ENCODE results near the gene USH1G.

The USH1G gene

DNA sequence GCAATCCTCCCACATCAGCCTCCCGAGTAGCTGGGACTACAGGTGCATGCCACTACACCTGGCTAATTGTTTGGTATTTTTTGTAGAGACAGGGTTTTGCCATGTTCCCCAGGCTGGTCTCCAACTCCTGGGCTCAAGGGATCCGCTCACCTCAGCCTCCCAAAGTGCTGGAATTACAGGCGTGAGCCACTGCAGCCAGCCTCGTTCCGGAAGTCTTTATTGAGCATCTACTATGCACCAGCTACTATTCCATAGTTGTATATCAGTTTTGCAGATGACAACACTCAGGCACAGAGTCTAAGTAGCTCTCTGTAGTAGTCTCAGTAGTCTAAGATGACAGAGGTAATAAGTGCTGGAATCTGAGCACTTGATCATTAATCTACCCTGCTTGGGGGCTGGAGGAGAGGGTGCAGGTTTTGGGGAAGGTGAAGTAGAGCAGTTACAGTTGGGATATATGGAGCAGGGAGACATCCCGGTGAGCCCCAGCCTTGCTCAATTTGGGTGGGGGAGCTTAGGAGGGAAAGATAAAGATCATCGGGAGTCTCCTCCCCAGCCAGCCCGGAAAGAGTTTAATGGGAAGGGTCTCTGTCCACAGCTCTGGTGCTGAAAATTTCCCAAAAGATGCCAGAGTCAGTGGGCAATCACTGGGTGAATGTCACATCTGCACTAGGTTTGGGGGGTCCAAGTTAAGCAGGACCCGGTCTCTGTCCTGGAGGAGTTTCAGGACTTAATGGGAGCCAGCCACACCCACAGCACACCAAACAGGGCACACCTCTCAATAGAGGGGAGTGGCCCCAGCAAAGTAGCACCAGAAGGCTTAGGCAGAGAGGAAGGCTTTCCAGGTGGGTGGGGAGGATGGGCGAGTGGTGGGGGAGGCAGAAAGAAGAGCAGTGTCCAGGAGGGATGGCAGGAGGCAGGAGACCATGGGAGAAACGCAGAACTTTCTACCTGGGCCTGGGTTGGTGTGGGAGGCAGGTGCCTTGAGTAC, 14.3 kb upstream of the USH1G start:
- no peak for TF ChIP-seq CTCF (IDR thresholded peaks at IDR 0.05; ENCODE audit: extremely low read depth, missing control alignments)
- DNase-seq (ENCODE audit: low spot score), result no peak

GRCh38 chr17:74936470-74936799, 13.4 kb upstream of the USH1G start:
- DNase-seq (ENCODE audit: low spot score), result no peak
- no peak for TF ChIP-seq CTCF (IDR thresholded peaks at IDR 0.05; ENCODE audit: extremely low read depth, missing control alignments)

DNA sequence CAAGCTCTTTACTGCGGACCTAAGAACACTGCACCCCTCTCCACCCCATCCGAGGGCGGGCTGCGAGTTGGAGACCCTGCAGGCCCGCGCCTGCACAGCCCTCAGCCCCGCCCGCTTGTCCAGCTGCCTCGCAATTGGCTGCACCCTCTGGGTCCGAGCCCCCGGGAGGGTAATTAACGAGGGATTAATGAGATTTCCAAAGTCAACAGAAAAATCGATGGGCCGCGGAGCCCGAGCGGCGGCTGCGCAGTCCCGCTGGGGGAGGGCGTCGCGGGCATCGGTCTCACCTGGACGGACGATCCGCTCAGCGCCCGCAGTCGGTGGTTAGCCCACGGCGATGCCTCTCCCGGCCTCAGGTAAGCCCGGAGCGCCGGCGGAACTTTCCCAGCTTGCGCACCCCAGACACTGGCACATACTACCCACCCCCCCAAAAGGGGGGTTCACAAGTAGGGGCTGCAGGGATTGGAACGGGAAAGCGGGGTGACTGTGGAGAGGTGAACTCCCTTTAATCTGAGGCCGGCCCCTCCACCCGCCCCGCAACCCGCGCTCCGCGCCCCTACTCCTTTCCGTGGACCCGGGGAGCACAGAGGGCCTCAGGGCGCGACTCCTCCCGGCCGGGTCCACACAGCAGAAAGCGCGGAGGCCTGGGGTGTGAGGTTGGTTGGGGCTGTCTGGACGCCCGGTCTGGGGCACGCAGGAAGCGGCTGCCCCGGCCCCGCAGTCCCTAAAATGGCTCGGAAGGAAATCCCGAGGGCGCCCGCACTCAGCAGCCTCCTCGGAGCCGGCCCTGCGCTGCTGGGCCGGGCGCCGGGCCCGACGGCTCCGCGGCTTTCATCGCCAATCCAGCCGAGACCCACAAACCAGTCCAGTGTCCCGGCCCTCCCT, 12.8 kb upstream of the USH1G start, which contains the start of gene OTOP3:
Gene OTOP3 (plus strand): TSS at position 314 of the 885 bp plus-strand sequence. CDS start 24 bp downstream, at position 338.
- DNase-seq (ENCODE audit: low spot score), result no peak
- no peak for TF ChIP-seq CTCF (IDR thresholded peaks at IDR 0.05; ENCODE audit: extremely low read depth, missing control alignments)

- TF ChIP-seq CTCF (IDR thresholded peaks at IDR 0.05; ENCODE audit: extremely low read depth, missing control alignments), result no peak
- no peak for DNase-seq (ENCODE audit: low spot score)
Observed at GRCh38 chr17:74935048-74935447, 12.0 kb upstream of the USH1G start.

GRCh38 chr17:74930535-74931036, 7.5 kb upstream of the USH1G start:
- TF ChIP-seq CTCF (IDR thresholded peaks at IDR 0.05; ENCODE audit: extremely low read depth, missing control alignments), result no peak
- DNase-seq (ENCODE audit: low spot score), result no peak

GRCh38 chr17:74928786-74929185, 5.7 kb upstream of the USH1G start:
- DNase-seq (ENCODE audit: low spot score), result no peak
- no peak for TF ChIP-seq CTCF (IDR thresholded peaks at IDR 0.05; ENCODE audit: extremely low read depth, missing control alignments)
